ENCODE data around the gene CDC40.

- TF ChIP-seq CTCF (IDR thresholded peaks at IDR 0.05): no peak
- no peak for TF ChIP-seq POLR2A (IDR thresholded peaks at IDR 0.05)
Measured at GRCh38 chr6:110140650-110141049, 39.6 kb upstream of the CDC40 start.
